GM21447 (cell line): ENCODE data around the gene TMEM238.

Experiments
- ATAC-seq: cut with Tn5 transposase; IDR thresholded peaks from one replicate; pipeline ENCODE4 v1.9.1; 2021; ENCODE audit not compliant: unreplicated experiment

The TMEM238 gene

DNA sequence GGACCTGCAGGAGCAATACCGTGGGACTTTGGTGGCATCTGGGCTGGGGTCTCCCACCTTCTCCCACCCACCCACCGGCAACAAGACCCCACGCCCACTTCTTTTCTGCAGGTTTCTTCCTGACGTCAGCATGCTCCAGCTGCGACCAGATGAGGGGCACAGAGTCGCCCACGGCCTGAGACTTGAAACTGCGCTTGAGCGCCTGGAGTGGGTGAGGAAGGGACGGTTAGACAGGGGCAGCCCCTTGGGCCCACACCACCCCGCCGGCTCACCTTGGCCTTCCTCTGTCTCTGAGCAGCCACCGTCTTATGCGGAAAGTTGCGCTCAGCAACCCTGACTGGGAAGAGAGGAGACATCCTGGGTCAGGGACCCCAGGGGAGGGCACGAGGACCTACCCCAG lies 23.2 kb downstream of the TMEM238 start:
- no peak for ATAC-seq

DNA sequence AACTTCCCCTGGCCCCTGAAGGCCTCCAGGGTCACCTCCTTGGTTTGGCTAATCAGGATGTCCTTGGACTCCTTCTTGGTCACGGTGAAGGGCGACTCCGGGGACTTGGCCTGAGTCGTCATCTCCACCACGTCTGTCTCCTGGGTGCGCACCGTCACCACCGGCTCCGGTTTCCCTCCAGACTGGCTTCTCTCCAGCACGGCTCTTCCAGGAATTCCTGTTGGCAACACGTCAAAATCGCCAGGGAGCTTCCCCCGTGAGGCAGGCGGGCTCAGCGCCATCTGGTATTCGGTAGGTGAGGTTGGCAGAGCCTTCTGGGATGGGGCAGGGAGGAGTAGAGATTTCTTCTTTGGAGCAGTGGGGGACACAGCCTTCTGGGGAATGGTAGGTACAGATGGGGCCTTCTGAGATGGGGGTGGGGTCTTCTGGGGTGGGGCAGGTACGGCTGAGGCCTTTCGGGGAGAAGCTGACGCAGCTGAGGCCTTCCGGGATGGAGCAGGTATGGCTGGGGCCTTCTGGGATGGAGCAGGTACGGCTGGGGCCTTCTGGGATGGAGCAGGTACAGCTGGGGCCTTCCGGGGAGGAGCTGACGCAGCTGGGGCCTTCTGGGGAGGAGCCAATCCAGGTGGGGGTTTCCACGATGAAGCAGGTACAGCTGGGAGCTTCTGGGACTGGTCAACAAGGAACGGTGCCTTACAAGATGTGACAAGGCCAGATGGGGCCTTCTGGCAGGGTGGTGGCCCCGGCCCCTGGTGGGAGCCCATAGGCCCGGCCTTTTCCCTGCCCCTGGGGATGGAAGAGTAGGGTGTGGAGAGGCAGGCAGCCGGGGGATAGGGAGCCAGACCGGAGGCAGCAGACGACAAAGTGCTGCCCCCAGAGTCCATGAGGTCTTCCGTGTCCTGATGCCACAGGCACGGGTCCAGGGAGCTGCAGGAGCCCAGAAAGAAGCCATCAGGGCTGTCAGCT lies 24.9 kb downstream of the TMEM238 start:
- no peak for ATAC-seq

DNA sequence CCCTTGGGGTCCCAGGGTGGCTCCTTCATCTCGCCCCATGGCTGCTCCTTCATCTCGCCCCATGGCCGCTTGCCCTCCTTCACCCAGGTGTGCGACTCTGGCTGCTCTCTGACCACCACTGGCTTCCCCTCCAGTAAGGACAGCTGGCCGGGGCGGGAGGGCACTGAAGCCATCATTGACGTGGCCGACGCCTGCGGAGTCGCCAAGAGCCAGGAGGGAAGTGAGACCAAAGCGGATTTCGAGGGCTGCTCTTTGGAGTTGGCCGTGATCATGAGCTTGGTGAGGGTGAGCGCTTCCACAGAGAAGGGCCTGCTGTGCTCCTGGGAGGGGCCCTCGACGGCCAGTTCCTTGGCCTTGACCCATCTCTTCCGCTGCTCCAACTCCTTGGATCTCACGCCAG lies 25.6 kb downstream of the TMEM238 start:
- ATAC-seq: no peak

DNA sequence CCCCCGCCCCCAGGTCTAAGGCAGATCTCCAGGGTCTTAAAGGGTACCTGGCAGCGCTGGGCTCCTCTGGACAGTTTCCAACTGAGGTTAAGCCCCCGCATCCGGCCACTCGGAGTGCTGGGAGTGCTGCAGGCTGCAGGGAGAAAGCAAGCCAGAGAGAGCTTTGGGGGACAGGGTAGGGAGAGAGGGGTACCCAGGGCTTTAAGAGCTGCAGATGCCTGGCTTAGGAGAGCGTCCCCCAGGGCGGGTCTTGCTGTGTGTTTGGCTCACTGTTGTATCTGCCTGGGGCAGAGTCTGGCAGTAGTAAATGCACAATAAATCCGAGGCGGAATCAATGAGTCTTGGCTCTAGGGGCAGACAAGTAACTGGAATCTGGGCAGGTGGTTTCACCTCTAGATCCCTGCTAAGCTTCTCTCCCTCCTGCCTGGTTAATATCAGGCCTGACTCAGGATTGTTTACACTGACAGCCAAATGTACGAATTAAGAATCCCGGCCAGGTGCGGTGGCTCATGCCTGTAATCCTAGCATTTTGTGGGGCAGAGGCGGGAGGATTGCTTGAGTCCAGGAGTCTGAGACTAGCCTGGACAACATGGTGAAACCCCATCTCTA lies 28.8 kb downstream of the TMEM238 start:
- no peak for ATAC-seq

DNA sequence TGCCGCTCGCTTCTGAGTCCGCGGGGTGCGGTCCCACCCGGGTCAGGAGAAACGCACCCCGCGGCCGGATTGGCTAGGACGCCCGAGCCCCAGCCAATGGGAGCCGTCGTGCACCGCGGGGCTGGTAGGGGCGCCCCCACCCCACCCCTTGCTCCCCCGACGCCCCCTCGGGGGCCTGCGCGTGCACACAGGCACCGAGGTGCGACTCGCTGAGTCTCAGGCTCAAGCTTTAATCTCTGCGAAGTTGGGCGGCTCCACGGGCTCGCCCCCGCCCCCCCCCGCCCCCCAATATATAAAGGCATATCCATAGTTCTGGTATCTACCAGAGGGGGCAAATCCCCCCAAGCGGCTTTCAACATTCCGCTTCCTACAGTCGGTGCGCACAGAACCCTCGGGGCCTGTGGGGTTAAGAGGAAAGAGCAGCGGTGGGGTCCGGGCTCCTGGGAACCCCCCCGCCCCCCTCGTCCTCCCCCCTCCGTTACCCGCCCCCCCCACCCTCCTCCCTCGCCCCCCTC lies 29.3 kb downstream of the TMEM238 start, which contains the start of gene COX6B2:
Gene COX6B2 (minus strand): TSS at position 22 of the 515 bp plus-strand sequence. CDS start 198 bp downstream, outside the sequence.
- ATAC-seq: no peak

DNA sequence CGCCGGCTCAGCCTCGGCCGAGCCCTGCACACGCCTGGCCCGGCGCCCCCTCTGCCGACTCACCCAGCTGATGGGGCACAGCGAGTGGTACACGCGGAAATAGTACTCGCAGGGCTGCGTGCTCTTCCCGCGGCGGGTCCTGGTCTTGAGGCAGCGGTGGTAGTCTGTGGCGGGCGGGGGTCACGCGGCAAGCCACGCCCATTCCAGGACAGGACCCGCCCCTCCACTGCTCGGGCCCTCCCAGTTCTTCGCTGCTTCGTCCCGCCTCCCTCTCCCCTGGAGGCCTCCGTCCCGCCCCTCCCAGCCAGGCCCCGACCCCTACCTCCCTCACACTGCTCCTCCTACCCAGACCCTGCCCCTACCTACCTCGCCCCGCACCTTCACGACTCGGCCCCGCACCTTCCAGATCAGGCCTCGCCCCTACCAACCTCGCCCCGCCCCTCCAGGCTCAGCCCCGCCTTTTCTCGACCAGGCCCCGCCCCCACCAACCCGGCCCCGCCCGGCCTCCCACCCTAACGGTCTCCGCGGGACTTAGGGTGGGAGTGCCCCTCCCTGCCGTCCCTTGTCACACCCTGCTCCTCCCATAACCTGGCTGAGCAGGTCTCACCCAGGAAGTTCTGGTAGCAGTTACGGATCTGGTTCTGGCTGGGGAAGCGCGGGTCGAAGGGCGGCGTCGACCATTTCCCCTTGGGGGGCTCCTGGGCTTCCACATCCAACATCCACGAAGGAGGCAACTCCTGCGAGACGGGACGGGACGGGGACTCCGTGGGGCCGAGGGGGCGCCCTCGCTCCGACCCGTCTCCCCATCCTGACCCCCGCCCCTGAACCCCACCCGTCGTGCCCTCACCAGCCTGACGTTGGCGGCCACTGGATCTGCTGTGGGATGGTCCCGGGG lies 30.0 kb downstream of the TMEM238 start:
- no peak for ATAC-seq

DNA sequence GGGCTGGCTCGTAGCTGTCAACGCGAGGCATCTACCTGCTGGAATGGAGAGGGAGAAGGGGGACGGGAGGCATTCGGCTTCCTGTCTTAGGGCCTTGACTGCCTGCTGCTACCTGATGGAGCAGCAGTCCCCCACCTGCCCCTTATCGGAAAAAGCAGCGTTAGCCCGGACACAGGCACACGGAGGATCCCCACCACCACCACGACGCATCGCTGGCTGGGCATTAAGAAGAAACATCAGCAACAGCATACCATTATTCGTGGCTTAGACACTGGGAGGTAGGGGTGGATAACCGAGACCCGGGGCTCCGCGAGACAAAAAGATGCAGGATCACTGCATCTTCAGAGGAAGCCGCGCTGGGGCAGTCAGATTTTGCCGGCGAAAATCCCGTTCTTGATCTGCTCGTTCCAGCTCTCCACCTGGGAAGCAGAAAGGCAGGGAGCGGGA lies 30.7 kb downstream of the TMEM238 start:
- ATAC-seq: no peak

DNA sequence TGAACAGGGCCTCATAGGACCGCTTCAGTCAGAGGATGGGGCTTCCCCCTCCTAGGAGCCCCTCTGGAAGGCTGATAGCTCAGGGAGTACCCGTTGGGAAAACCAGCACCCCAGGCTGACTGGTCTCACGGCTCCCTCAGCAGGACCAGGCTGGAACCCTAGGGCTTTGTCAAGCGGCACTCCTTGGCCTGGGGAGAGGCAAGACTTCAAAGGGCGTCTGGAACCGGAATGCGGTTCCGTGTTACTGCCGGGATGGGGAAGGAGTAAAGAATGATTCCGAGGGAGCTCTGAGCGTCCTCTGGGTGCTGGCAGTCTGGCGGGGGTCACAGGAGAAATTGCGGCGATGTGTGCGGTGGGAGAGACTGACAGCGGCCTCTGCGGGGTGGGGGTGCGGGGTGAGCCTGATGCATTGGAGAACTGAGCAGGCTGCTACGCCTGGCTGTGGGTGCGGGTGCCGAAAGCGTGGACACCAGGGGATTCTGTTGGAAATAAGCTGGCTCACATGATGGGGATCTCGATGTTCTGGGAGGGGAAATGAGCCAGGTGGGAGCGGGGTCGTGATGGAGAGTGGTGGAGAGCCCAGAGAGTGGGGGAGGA lies 31.4 kb downstream of the TMEM238 start:
- no peak for ATAC-seq

DNA sequence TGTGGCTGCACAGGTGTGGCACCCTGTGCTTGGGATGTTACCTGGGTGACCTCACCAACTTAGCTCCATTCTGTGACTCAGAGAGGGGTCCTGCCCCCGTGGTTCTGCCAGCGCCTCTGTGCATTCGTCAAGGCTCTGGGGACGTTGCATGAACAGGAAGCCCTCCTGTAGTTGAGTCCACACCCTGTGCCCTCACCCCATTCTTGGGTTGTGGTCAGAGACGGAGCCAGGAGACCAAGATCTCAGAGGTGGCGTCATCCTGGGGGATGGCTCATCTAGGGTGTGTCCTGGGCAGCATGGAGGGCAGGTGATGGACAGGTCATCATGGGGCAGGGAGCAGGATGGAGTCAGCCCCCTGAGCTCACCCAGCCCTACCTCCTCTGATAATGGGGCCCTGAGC lies 32.1 kb downstream of the TMEM238 start:
- ATAC-seq: no peak

DNA sequence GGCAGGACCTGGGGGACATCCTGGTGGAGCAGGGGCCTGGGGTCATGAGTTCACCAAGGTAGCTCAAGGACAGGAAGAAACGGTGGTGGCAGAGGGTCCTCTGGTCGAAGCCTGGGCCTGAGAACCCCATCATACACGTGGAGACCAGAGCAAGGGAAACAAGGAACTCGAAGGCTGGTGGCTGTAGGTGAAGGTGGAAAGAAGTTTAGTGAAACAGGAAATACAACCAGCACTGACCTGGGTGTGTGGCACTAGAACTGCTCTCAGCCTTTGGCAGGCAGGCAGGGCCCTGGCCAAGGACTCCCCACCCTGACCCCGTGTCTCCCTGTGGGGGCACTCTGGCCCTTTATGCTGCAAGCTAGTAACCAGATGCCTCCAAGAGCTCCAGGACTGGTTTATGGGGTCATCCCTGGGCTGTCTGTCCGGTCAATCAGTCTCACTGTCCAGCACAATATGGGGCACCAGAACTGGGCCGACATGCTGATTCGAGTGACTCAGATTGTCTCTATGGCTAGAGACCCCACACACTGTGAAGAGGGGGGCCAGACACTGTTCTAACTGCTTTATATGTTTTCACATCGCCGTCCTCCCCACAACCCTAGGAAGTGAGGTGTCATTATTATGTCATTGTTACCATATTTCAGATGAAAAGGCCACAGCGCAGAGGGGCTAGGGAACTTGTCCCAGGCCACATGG lies 33.3 kb downstream of the TMEM238 start:
- ATAC-seq: no peak

DNA sequence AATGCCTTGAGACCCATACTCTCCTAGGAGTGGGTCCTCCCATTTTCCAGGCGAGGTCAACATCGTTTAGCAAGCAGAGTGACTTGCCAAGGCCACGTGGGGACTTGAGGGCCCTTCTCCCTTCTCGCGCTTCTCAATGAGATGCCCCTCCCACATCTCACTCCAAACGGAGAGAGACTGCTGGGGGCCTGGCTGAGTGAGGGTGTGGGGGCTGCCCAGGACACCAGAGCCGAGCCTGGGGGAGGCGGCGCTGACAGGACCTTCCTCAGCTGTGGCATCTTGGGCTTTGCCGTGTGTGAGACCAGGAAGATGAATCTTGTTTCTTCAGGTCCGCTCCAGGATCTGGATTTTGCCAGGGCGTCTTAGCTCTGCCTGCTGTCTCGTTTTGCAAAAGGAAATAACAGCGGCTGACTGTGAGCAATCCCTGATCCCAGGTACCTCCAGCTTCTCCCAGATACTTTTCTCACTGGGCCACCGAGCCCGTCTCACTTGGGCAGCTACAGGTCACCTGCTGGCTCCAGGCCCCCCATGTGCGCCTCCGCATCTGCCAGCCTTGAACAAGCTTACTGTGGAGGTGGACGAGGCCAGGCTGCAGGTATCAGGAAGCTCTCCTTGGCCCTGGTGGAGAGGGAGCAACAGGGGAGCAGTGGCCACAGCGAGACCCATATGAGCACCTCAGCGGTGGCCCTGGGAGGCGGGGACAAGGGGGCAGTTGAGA lies 35.6 kb downstream of the TMEM238 start:
- ATAC-seq: no peak

DNA sequence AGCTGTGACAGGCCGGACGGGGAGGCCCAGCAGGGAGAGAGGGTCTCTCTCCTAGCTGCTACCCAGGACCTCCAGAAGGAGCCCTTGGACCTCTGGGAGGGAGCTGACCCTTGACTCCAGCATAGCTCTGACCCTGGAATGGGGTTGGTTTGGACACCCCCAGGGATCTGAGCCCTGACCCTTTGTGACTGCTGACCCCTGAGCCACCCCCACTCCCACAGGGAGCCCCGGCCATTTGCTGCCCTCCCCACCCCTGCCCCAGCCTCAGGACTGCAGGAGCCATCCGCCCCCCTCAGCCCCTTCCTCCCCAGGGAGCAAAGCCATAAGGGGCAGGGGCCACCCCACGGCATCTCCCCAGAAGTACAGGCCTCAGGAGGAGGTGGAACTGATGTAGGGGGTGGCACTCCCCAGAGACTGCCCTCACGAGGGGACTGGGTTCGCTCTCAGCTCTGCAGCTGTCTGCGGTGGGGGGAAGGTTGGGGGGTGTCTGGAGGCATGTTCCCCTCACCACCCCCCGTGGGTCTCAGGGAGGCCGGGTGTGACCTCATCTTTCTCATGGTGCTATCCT lies 36.6 kb downstream of the TMEM238 start:
- ATAC-seq: no peak

DNA sequence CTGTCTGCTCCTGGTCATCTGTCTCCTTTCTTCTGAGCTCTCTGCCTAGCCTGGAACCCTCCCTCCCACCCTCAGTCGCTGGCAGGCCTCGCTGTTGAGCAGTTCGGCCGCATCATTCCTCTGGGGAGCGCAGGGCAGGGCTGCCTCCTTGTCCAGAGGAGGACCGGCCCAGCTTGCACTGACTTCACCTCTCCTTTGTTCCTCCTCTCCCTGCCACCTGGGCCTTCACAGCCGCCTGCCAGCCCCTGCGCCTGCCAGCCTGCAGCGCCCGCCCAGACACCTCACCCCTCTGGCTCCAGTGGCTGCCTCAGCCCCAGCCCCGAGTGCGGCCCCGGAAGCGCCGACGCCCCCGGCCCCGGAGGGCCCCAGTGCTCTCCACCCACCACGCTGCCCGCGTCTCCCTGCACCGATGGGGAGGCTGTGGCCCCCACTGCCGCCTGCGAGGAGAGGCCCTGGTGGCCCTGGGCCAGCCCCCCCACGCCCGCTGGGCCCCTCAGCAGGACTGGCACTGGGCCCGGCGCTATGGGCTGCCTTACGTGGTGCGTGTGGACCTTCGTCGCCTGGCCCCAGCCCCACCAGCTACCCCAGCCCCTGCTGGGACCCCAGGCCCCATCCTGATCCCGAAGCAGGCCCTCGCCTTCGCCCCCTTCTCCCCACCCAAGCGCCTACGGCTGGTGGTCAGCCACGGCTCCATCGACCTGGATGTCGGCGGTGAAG lies 37.2 kb downstream of the TMEM238 start:
- no peak for ATAC-seq

DNA sequence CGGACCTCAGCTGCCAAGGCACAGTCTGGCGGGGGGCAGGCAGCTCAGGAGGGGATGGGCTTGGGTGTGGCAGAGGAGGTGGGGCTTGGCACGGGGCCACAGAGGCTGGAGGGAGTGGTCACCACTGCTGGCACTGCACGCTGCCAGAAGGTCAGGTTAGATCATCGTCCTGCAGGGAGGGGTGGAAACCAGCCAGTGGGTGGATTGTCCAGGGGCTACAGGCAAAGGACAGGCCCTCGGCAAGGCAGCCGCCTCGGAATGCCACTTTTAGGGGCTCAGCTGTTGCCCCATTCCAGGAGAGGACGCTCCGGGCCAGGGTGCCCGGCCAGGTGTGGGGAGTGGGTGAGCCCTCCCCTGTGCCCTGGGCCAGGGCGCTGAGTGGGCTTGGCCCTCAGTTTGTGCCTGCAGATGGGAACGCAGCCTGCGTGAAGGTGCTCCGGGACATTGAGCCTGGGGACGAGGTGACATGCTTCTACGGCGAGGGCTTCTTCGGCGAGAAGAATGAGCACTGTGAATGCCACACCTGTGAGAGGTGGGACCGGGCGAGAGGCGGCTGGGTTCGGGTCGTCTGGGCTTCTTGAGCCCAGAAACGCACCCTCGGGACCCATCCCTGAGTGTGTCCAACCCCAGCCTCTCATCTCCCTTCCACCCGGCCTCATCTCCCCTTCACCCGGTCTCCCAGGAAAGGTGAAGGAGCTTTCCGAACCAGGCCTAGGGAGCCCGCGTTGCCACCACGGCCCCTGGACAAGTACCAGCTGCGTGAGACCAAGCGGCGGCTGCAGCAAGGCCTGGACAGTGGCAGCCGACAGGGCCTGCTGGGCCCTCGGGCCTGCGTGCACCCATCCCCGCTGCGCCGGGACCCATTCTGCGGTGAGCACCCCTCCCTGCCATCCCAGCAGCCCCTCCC lies 38.0 kb downstream of the TMEM238 start:
- ATAC-seq: no peak

DNA sequence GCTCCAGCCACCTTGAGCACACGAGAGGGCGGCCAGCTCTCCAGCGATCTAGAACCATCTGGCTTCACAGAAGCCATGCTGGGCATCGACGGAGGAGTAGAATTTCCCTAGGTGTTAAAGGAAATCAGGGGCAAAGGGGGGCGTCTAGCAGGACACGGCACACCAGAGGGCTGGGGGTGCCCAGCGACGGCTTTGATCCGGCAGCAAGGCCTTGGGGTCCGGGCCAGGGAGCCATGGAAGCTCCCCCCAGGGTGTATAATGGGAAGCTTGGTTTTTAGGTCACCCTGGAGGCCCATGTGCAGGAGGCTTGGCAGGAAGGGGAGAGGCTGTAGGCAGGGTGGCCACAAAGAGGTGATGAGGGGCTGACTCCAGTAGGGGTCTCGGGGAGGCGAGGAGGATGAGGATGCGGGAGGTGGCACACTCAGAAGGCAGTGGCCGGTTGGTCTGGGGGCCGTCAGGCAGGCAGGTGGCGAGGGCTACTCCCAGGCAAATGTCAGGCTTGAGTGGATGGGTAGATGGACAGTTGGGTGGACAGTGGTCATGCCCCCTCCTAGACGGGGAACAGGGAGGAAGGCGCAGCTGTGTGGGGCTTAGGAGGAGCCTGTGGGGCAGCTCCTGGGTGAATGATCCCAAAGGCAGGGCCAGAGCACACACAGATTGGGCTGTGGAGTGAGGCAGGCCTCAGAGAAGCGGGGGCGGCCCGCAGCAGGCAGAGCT lies 38.8 kb downstream of the TMEM238 start:
- no peak for ATAC-seq

DNA sequence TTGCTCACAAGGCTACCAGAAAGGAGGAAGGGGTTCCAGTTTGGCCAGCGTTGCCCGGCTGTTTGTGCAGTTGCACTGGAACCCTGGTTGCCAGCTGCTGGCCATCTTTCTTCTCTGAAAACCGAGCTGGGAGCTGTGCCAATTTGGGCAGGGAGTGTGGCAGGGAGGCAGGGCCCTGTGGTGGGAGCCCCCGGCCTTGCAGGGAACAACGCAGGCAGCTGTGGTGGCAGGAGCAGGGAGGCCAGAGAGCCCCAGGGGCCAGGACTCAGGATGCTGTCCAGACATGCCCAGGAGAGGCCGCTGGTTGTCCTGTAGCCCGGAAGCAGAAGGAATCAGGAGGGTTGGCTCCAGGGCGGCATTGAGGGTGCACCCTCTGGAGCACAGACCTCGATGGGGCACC lies 39.6 kb downstream of the TMEM238 start:
- ATAC-seq: no peak
